OCI-LY1 (cell line): ENCODE results near the gene PTPN4.

ENCODE experiments used
- CTCF ChIP-seq: fragments of 200-600 bp; sonication (generic), shearing (Covaris generic); IDR thresholded peaks from 2 replicates; pipeline ENCODE4 v1.5.1; 2017; ENCODE audit warnings: mild to moderate bottlenecking, antibody characterized with exemption, low read length, moderate library complexity, mixed read lengths
- EZH2 ChIP-seq: fragments of 200-600 bp; sonication (generic), shearing (Covaris generic); IDR thresholded peaks from 2 replicates; pipeline ENCODE4 v1.8.0; 2017; ENCODE audit warnings: borderline replicate concordance, mixed run types, mild to moderate bottlenecking, antibody characterized with exemption, low read length, moderate library complexity, mixed read lengths

GRCh38 chr2:120018549-120018948 is 258.8 kb downstream of the PTPN4 start:
- TF ChIP-seq CTCF (no peak), EZH2 (no peak)
